Cardiac fibroblast (primary cell): Measurements from ENCODE around the gene CENPA.
"Not testable (repeated sequence)": the region's sequence is repeated elsewhere in the genome, so short reads cannot be mapped to it uniquely, and the experiment has no call there.

ENCODE experiments used
- DNase-seq, 2 donors: peaks; one replicate each; pipeline versions ENCODE4 v3.0.0 to v3.0.0-alpha.2; 2010; ENCODE audit warnings: low read depth in 2 of 2
- H3K4me3 ChIP-seq, 2 donors: replicated peaks in 1 of 2; 1 replicate in 1 of 2; 2 replicates in 1 of 2; pipeline ENCODE4 v1.5.1; 2011; ENCODE audit warnings: low read depth in 2 of 2, low read length in 2 of 2, mild to moderate bottlenecking in 2 of 2, moderate library complexity in 1 of 2
- CTCF ChIP-seq: IDR thresholded peaks from one replicate; pipeline ENCODE4 v1.5.1; 2011; ENCODE audit warnings: low read depth, mild to moderate bottlenecking, low read length, inconsistent platforms

The CENPA gene

GRCh38 chr2:26809211-26809610 is 23.4 kb downstream of the CENPA start:
- DNase-seq = no peak
- H3K4me3 ChIP-seq = no peak overlapping the region
- no peak for TF ChIP-seq CTCF

- no peak for TF ChIP-seq CTCF
- DNase-seq = no peak
- no peak overlapping the region for H3K4me3 ChIP-seq
Observed at GRCh38 chr2:26809876-26810577, 24.2 kb downstream of the CENPA start.

- no peak overlapping the region for H3K4me3 ChIP-seq
- no peak for DNase-seq
- no peak for TF ChIP-seq CTCF
Observed at GRCh38 chr2:26811261-26811660, 25.4 kb downstream of the CENPA start.

GRCh38 chr2:26811791-26812694 is 26.2 kb downstream of the CENPA start:
- TF ChIP-seq CTCF = no peak
- H3K4me3 ChIP-seq = no peak overlapping the region
- no peak for DNase-seq

GRCh38 chr2:26812731-26813130 is 26.9 kb downstream of the CENPA start:
- H3K4me3 ChIP-seq = no peak overlapping the region
- DNase-seq = no peak
- no peak for TF ChIP-seq CTCF

- not testable (repeated sequence) for DNase-seq, H3K4me3 ChIP-seq
Observed at GRCh38 chr2:26814072-26814765, 28.4 kb downstream of the CENPA start.

- TF ChIP-seq CTCF = no peak
- DNase-seq = no peak
- H3K4me3 ChIP-seq = no peak overlapping the region
Observed at GRCh38 chr2:26816893-26817292, 31.0 kb downstream of the CENPA start.
